IPS-NIHi7 (cell line): Measurements from ENCODE around the gene EDC3.
"Not testable (repeated sequence)": the region's sequence is repeated elsewhere in the genome, so short reads cannot be mapped to it uniquely, and the experiment has no call there.

Source experiments
- DNase-seq: peaks from one replicate; pipeline ENCODE4 v3.0.0; 2012; ENCODE audit warnings: mixed read lengths; ENCODE audit errors: extremely low spot score

EDC3 gene

DNA sequence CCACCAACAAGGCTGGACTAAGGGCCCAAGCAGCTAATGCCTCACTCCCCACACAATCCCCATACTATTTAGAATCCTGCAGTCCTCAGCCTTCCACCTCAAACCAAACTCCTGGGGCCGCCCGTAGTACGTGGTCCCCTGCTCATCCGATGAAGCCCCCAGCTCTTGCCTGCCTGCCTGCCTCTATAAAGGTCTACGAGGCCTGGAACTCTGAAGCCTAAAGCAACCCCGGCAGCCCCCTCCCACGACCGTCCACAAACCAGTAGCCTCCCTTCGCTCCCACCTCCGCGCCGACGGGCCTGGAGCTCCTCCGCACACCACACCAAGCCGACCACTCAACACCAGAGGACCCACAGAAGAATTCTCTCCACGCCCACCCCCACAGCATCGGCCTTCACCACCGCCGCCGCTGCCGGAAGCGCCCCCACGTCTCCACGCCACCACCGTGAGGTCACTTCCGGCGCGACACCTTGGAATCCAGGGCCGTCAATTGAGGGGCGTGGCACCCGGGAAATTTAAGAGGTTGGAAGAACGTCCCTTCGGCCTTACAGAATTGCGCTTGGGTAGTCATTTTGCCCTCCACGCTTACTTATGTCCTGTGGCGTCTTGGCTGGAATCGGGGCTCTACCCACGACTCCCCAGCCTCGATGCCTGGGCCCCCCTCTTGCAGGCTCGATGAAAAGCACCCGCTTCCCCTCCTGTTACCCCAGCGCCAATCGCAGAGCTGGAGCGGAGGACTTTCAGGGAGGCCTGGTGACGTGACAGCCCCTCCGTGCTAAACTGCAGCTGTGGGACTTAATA, at the start of gene EDC3:
EDC3 (minus strand) TSS at position 428 of the 801 bp plus-strand sequence. CDS start 20,900 bp downstream, outside the sequence.
- peak; percentile 95 for DNase-seq

DNA sequence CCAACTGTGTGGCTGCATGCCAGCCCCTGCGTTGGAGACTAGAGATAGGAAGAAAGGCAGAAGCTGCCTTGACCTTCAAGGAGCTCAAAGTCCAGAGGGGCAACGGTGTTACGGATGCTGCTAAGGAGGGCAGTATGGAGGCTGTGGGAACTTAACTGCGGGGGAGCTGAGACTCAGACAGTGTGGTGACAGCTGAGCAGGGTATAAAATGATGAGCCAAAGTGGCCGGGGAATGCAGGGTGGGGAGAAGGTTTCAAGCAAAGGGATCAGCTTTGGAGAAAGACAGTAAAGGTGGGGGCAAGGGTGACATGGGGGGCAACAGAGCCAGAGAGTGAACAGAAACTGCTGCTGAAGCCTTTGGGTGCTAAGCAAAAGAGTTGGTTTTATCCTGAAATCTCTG, 46.6 kb upstream of the EDC3 start:
- DNase-seq = no peak

DNA sequence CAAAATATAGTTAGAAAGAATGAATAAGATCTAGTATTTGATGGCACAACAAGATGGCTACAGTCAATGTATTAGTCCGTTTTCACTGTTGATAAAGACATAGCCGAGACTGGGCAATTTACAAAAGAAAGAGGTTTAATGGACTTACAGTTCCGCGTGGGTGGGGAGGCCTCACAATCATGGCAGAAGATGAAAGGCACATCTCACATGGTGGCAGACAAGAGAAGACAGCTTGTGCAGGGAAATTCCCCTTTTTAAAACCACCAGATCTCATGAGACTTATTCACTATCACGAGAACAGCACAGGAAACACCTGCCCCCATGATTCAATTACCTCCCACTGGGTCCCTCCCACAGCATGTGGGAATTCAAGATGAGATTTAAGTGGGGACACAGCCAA, 42.4 kb upstream of the EDC3 start:
- DNase-seq = not testable (repeated sequence)

DNA sequence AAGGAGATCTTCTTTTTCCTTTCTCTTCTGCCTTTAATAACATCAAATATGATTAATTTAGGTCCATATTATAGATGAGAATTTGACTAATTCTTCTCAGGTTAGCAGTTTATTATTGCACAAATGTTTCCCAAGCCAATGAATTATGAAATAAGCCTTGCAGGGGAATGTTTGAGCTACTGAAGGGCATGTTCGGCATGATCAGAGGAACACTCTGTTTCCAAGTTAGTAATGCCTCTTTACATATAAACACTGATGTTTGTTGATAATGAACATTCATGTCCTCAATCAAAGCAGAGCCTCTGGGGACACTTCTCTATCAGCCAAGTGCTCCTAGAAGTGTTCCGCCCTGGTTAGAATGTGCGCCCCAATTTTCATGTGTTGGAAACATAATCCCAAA, 39.5 kb upstream of the EDC3 start:
- no peak for DNase-seq

- no peak for DNase-seq
Observed at GRCh38 chr15:74733269-74733668, 37.4 kb upstream of the EDC3 start.

DNA sequence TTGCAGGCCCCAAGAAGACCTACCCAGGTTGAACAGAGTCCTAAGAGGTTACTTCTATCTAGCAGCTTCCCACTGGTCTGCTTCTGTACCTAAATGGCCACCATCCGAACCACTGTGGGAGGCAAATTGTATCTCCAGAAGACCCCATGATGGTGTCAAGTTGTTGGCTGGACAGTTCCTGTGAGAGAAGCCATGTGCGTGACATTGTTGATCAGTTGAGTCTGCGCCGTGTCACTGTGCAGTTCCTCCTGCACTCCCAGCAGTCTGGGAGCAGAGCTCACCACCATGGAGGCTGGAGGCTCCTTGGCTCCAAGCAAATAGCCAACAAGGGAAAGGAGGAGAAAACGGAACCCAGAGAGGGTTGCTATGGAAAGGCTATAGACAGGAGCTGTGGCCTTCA, 37.0 kb upstream of the EDC3 start:
- no peak for DNase-seq

- no peak for DNase-seq
Observed at GRCh38 chr15:74730619-74731316, 34.9 kb upstream of the EDC3 start.

- not testable (repeated sequence) for DNase-seq
Observed at GRCh38 chr15:74729372-74729771, 33.5 kb upstream of the EDC3 start.

GRCh38 chr15:74728699-74729098, 32.9 kb upstream of the EDC3 start:
- not testable (repeated sequence) for DNase-seq

GRCh38 chr15:74727727-74728126, 31.9 kb upstream of the EDC3 start:
- no peak for DNase-seq

DNA sequence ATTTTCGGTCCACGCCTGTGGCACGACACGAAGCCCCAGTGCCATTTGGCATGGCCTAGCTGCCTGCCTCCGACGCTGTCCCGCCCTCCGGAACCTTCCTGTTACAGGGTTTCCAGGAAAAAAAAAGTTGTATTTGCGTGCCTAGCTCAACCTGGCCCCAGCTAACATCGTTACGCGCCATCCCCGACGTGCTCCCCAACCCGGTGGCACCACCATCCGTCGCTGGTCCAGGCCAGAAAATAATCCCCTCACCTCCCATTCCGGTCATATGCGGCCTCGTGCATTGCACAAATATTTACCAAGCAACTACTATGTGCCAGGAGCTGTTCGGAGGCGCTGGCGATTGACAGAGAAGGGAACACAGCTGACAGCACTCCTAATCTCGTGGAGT, 30.9 kb upstream of the EDC3 start:
- no peak for DNase-seq

GRCh38 chr15:74725845-74726773, 30.3 kb upstream of the EDC3 start:
- peak; percentile 70 for DNase-seq

GRCh38 chr15:74725225-74725774, 29.5 kb upstream of the EDC3 start, which contains the start of gene CYP1A1:
TSS of gene CYP1A1 (minus strand) at chr15:74725528. CDS start at chr15:74723097, 2,431 bp downstream.
- peak; percentile 69 for DNase-seq

GRCh38 chr15:74724570-74725224, 28.9 kb upstream of the EDC3 start:
- DNase-seq = peak; percentile 10

GRCh38 chr15:74723754-74724334, 28.0 kb upstream of the EDC3 start:
- DNase-seq = peak; percentile 85

DNA sequence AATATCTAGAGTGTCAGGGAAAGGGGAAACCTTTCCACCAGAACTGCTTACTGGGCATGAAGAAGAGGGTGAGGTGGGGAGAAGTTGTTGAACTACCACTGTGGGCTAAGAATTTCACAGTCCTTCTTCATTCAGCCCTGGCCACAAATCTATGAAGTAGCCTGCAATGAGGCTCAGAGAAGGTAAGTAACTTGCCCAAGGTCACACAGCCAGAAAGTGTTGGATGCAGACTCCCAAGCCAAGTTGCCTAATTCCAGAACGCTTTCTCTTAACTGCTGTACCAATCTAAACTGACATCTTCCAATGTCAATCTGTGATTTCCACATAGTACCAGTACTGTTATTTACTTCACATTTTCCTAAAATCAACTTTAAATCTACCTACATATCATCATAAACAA, 27.4 kb upstream of the EDC3 start:
- DNase-seq = no peak

GRCh38 chr15:74722591-74722990, 26.8 kb upstream of the EDC3 start:
- DNase-seq = peak; percentile 1

DNA sequence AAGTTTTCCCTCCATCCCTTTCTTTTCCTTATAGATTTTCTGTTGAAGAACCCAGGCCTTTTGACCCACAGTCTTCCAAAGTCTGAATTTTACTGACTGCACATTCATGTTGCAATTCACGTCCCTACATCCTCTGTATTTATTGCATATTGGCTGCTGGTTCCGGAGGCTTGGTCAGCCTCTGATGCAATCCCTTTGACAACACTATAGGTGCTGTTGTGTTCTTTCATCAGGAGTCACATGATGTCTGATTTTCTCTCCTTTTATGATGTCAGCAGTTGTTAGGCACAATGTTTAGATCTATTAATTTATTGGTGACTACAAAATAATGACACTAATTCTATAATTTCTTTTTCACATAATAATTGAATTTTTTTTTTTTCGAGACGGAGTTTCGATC, 20.8 kb upstream of the EDC3 start:
- DNase-seq = peak; percentile 1

DNA sequence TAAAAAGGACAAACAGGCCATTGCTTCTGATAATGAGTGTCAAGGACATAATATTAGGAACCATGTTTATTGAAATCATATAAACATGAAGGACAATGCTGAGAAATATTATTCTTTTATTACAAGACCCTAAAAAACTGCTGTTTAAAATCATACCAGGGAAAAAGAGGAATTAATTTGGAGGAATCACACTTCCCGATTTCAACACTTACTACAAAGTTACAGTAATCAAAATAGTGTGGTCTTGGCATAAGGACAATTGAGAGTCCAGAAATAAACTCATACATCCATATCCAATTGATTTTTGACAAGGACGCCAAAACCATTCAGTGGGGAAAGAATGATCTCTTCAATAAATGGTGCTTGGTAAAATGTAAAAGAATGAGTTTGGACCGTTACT, 16.5 kb upstream of the EDC3 start:
- DNase-seq = no peak

DNA sequence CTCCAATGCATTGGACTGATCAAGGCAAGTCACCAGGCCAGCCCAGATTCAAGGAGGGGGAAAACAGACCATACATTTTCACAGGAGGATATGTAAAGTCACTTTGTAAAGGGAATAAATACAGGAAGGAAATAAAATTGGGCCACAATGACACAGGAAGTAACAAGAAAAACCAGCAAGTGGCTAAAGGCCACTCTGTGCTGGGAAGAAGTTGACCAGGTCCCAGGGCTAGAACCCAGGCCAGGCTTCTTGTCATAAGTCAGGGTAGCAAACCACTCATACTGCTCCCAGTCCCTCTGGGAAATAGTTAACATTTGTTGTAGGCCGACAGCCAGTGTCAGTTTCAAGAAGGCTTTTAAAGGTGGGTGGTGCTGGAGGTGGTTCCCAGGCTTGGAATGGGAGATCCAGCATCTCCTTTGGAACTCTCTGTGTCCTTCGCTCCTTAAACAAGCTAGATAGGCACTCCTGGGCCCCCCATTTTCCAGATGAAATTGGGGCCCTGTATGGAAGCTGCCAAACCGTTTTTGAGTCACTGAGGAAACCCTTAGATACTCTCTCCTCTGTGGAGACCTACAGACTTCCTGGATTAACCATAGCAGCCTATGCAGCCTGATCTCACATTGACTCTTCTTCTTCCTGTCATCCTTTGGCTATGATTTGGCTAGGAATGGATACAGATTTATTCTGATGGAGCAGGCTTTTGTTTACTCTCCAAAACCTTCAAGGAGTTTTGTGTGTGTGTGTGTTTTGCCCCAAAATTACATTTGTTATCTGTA, 14.7 kb upstream of the EDC3 start:
- DNase-seq = no peak
